Measurements from ENCODE around the gene AOC1.

GRCh38 chr7:150842716-150843115, 9.6 kb upstream of the AOC1 start:
- TF ChIP-seq POLR2AphosphoS5 (IDR thresholded peaks at IDR 0.05; ENCODE audit: low read length) (no peak), TCF12 (IDR thresholded peaks at IDR 0.05; ENCODE audit: low read depth, low read length) (no peak), RFX5 (IDR thresholded peaks at IDR 0.05; ENCODE audit: low read depth, low read length) (no peak), CTCF (IDR thresholded peaks at IDR 0.05 in 2 of 3, conservative IDR thresholded peaks at IDR 0.05 in 1 of 3; ENCODE audit: control insufficient read depth in 2 of 3, extremely low read depth in 1 of 3, insufficient read depth in 1 of 3, low read depth in 3 of 3, low read length in 3 of 3) (no peak), NBN (IDR thresholded peaks at IDR 0.05) (no peak), ETV6 (conservative IDR thresholded peaks at IDR 0.05 in 1 of 2, IDR thresholded peaks at IDR 0.05 in 1 of 2; ENCODE audit: borderline replicate concordance in 1 of 2, low read depth in 1 of 2) (no peak), JUND (IDR thresholded peaks at IDR 0.05; ENCODE audit: low read depth, low read length) (no peak), POU2F2 (IDR thresholded peaks at IDR 0.05; ENCODE audit: borderline replicate concordance, low read depth, low read length) (no peak), ZNF217 (IDR thresholded peaks at IDR 0.05) (no peak)

Measured in GM12878 (cell line).